Gastroesophageal sphincter (tissue), 3 donors: Measurements from ENCODE around the gene BBOX1.

Experiments
- CTCF ChIP-seq, 4 experiments: fragments of 200-600 bp in 2 of 4; fragments of 450-650 bp in 2 of 4; sonication (generic) in 1 of 4; IDR thresholded peaks; one replicate each; pipeline ENCODE4 v1.5.1; 2017 to 2019; ENCODE audit warnings: antibody characterized with exemption in 4 of 4, mild to moderate bottlenecking in 2 of 4, moderate library complexity in 2 of 4
- POLR2AphosphoS5 ChIP-seq: sonication (generic); formaldehyde crosslinking; IDR thresholded peaks from one replicate; pipeline ENCODE4 v1.6.1; 2017; ENCODE audit warnings: antibody characterized with exemption

- TF ChIP-seq POLR2AphosphoS5 (no peak), CTCF (IDR thresholded peaks at IDR 0.05) (no peak)
These were observed 28.9 kb upstream of the BBOX1 start for GRCh38 chr11:27011560-27012233.
